ENCODE results near the gene WNT11. TPM values are rescaled to one million over a fixed set of nuclear protein-coding genes. Genes with fewer than 3 reads are reported as not detected.

The WNT11 gene
- total RNA-seq, 1 donor = 0.94 TPM

- H3K27me3 ChIP-seq (ENCODE audit: insufficient read depth, low read length) = no peaks in the 10 kb centered on the region
- no peaks in the 10 kb centered on the region for H3K9me3 ChIP-seq (ENCODE audit: low read depth, low read length)
- H3K4me3 ChIP-seq (ENCODE audit: low read length) = no peak overlapping the region
- peaks cover 39% of the 10 kb centered on the region for H3K4me1 ChIP-seq (ENCODE audit: insufficient read depth, low read length)
Measured at GRCh38 chr11:76233196-76233921, 27.1 kb upstream of the WNT11 start.

- H3K4me3 ChIP-seq (ENCODE audit: low read length) = no peak overlapping the region
- no peaks in the 10 kb centered on the region for H3K27me3 ChIP-seq (ENCODE audit: insufficient read depth, low read length)
- no peaks in the 10 kb centered on the region for H3K9me3 ChIP-seq (ENCODE audit: low read depth, low read length)
- H3K4me1 ChIP-seq (ENCODE audit: insufficient read depth, low read length) = peaks cover 39% of the 10 kb centered on the region
Measured at GRCh38 chr11:76232026-76232665, 25.8 kb upstream of the WNT11 start.

GRCh38 chr11:76231121-76231738, 24.9 kb upstream of the WNT11 start:
- Histone ChIP-seq H3K27me3 (ENCODE audit: insufficient read depth, low read length) (no peaks in the 10 kb centered on the region), H3K4me3 (ENCODE audit: low read length) (no peak overlapping the region), H3K4me1 (ENCODE audit: insufficient read depth, low read length) (peaks cover 39% of the 10 kb centered on the region), H3K9me3 (ENCODE audit: low read depth, low read length) (no peaks in the 10 kb centered on the region)

- H3K27me3 ChIP-seq (ENCODE audit: insufficient read depth, low read length) = no peaks in the 10 kb centered on the region
- H3K4me1 ChIP-seq (ENCODE audit: insufficient read depth, low read length) = peaks cover 36% of the 10 kb centered on the region
- no peaks in the 10 kb centered on the region for H3K9me3 ChIP-seq (ENCODE audit: low read depth, low read length)
- H3K4me3 ChIP-seq (ENCODE audit: low read length) = no peak overlapping the region
Measured at GRCh38 chr11:76230392-76230791, 24.1 kb upstream of the WNT11 start.

- Histone ChIP-seq H3K9me3 (ENCODE audit: low read depth, low read length) (no peaks in the 10 kb centered on the region), H3K4me1 (ENCODE audit: insufficient read depth, low read length) (peaks cover 35% of the 10 kb centered on the region), H3K4me3 (ENCODE audit: low read length) (no peak overlapping the region), H3K27me3 (ENCODE audit: insufficient read depth, low read length) (no peaks in the 10 kb centered on the region)
Measured at GRCh38 chr11:76229690-76230240, 23.5 kb upstream of the WNT11 start.

- Histone ChIP-seq H3K9me3 (ENCODE audit: low read depth, low read length) (no peaks in the 10 kb centered on the region), H3K4me1 (ENCODE audit: insufficient read depth, low read length) (peaks cover 25% of the 10 kb centered on the region), H3K27me3 (ENCODE audit: insufficient read depth, low read length) (no peaks in the 10 kb centered on the region), H3K4me3 (ENCODE audit: low read length) (no peak overlapping the region)
Measured at GRCh38 chr11:76228875-76229149, 22.5 kb upstream of the WNT11 start.

GRCh38 chr11:76228071-76228874, 22.0 kb upstream of the WNT11 start:
- peaks cover 20% of the 10 kb centered on the region for H3K4me1 ChIP-seq (ENCODE audit: insufficient read depth, low read length)
- no peak overlapping the region for H3K4me3 ChIP-seq (ENCODE audit: low read length)
- no peaks in the 10 kb centered on the region for H3K9me3 ChIP-seq (ENCODE audit: low read depth, low read length)
- H3K27me3 ChIP-seq (ENCODE audit: insufficient read depth, low read length) = no peaks in the 10 kb centered on the region

- peaks cover 9% of the 10 kb centered on the region for H3K4me1 ChIP-seq (ENCODE audit: insufficient read depth, low read length)
- no peaks in the 10 kb centered on the region for H3K9me3 ChIP-seq (ENCODE audit: low read depth, low read length)
- no peaks in the 10 kb centered on the region for H3K27me3 ChIP-seq (ENCODE audit: insufficient read depth, low read length)
- H3K4me3 ChIP-seq (ENCODE audit: low read length) = no peak overlapping the region
Measured at GRCh38 chr11:76226626-76227025, 20.3 kb upstream of the WNT11 start.

GRCh38 chr11:76225122-76225611, 18.9 kb upstream of the WNT11 start:
- no peak overlapping the region for H3K4me3 ChIP-seq (ENCODE audit: low read length)
- peaks cover 4% of the 10 kb centered on the region for H3K4me1 ChIP-seq (ENCODE audit: insufficient read depth, low read length)
- no peaks in the 10 kb centered on the region for H3K9me3 ChIP-seq (ENCODE audit: low read depth, low read length)
- H3K27me3 ChIP-seq (ENCODE audit: insufficient read depth, low read length) = no peaks in the 10 kb centered on the region

GRCh38 chr11:76224461-76225121, 18.3 kb upstream of the WNT11 start:
- Histone ChIP-seq H3K4me3 (ENCODE audit: low read length) (no peak overlapping the region), H3K4me1 (ENCODE audit: insufficient read depth, low read length) (peaks cover 4% of the 10 kb centered on the region), H3K9me3 (ENCODE audit: low read depth, low read length) (no peaks in the 10 kb centered on the region), H3K27me3 (ENCODE audit: insufficient read depth, low read length) (no peaks in the 10 kb centered on the region)

GRCh38 chr11:76221365-76221764, 15.1 kb upstream of the WNT11 start:
- no peaks in the 10 kb centered on the region for H3K4me1 ChIP-seq (ENCODE audit: insufficient read depth, low read length)
- H3K9me3 ChIP-seq (ENCODE audit: low read depth, low read length) = no peaks in the 10 kb centered on the region
- H3K27me3 ChIP-seq (ENCODE audit: insufficient read depth, low read length) = no peaks in the 10 kb centered on the region
- no peak overlapping the region for H3K4me3 ChIP-seq (ENCODE audit: low read length)

GRCh38 chr11:76219243-76219642, 12.9 kb upstream of the WNT11 start:
- Histone ChIP-seq H3K4me1 (ENCODE audit: insufficient read depth, low read length) (no peaks in the 10 kb centered on the region), H3K4me3 (ENCODE audit: low read length) (no peak overlapping the region), H3K27me3 (ENCODE audit: insufficient read depth, low read length) (no peaks in the 10 kb centered on the region), H3K9me3 (ENCODE audit: low read depth, low read length) (no peaks in the 10 kb centered on the region)

GRCh38 chr11:76218449-76219178, 12.3 kb upstream of the WNT11 start:
- H3K9me3 ChIP-seq (ENCODE audit: low read depth, low read length) = no peaks in the 10 kb centered on the region
- H3K27me3 ChIP-seq (ENCODE audit: insufficient read depth, low read length) = no peaks in the 10 kb centered on the region
- no peaks in the 10 kb centered on the region for H3K4me1 ChIP-seq (ENCODE audit: insufficient read depth, low read length)
- no peak overlapping the region for H3K4me3 ChIP-seq (ENCODE audit: low read length)

- Histone ChIP-seq H3K27me3 (ENCODE audit: insufficient read depth, low read length) (peaks cover 3% of the 10 kb centered on the region), H3K4me3 (ENCODE audit: low read length) (no peak overlapping the region), H3K4me1 (ENCODE audit: insufficient read depth, low read length) (no peaks in the 10 kb centered on the region), H3K9me3 (ENCODE audit: low read depth, low read length) (no peaks in the 10 kb centered on the region)
Measured at GRCh38 chr11:76217653-76218160, 11.4 kb upstream of the WNT11 start.
